EL (cell line): ENCODE results near the gene TNFSF10.
"Not testable (repeated sequence)": the region's sequence is repeated elsewhere in the genome, so short reads cannot be mapped to it uniquely, and the experiment has no call there.

Source experiments
- DNase-seq: peaks from one replicate; pipeline ENCODE4 v3.0.0-alpha.2; 2016

TNFSF10 gene

GRCh38 chr3:172522871-172523818, at the start of gene TNFSF10:
Gene TNFSF10, minus strand, starts transcription at chr3:172523430. Its CDS starts 46 bp downstream, at chr3:172523384.
- peak; percentile 37 for DNase-seq

- DNase-seq: no peak
Measured at GRCh38 chr3:172569128-172570008, 46.1 kb upstream of the TNFSF10 start.

GRCh38 chr3:172568701-172569100, 45.5 kb upstream of the TNFSF10 start:
- DNase-seq: no peak

- not testable (repeated sequence) for DNase-seq
Measured at GRCh38 chr3:172566785-172567184, 43.6 kb upstream of the TNFSF10 start.

- no peak for DNase-seq
Measured at GRCh38 chr3:172564499-172564898, 41.3 kb upstream of the TNFSF10 start.

GRCh38 chr3:172562871-172563865, 39.9 kb upstream of the TNFSF10 start:
- DNase-seq: peak; percentile 72

- no peak for DNase-seq
Measured at GRCh38 chr3:172561897-172562640, 38.8 kb upstream of the TNFSF10 start.

- no peak for DNase-seq
Measured at GRCh38 chr3:172560586-172560985, 37.4 kb upstream of the TNFSF10 start.

GRCh38 chr3:172560026-172560425, 36.8 kb upstream of the TNFSF10 start:
- no peak for DNase-seq

- no peak for DNase-seq
Measured at GRCh38 chr3:172559020-172559419, 35.8 kb upstream of the TNFSF10 start.

GRCh38 chr3:172557515-172558220, 34.4 kb upstream of the TNFSF10 start:
- no peak for DNase-seq

GRCh38 chr3:172553526-172554252, 30.5 kb upstream of the TNFSF10 start:
- no peak for DNase-seq

- no peak for DNase-seq
Measured at GRCh38 chr3:172552607-172553006, 29.4 kb upstream of the TNFSF10 start.

- DNase-seq: no peak
Measured at GRCh38 chr3:172551874-172552273, 28.6 kb upstream of the TNFSF10 start.

- peak; percentile 93 for DNase-seq
Measured at GRCh38 chr3:172550347-172550943, 27.2 kb upstream of the TNFSF10 start.

- DNase-seq: no peak
Measured at GRCh38 chr3:172549144-172549543, 25.9 kb upstream of the TNFSF10 start.

GRCh38 chr3:172546628-172547214, 23.5 kb upstream of the TNFSF10 start:
- no peak for DNase-seq

- DNase-seq: no peak
Measured at GRCh38 chr3:172546105-172546504, 22.9 kb upstream of the TNFSF10 start.

GRCh38 chr3:172544404-172544803, 21.2 kb upstream of the TNFSF10 start:
- DNase-seq: no peak
